Right lobe of liver (tissue), 6 donors: ENCODE results near the gene MAP4K1. TPM values are rescaled to one million over a fixed set of nuclear protein-coding genes. Genes with fewer than 3 reads are reported as not detected.

ENCODE experiments used
- ATAC-seq, 4 donors: fragments of 200-7000 bp; cut with Tn5 transposase; one replicate each; pipeline ENCODE4 v1.9.1; 2020; ENCODE audit warnings: mild to moderate bottlenecking in 4 of 4, moderate library complexity in 4 of 4
- DNase-seq, 3 donors: peaks; one replicate each; pipeline ENCODE4 v3.0.0-alpha.2; 2020
- H3K27ac ChIP-seq, 3 donors: fragments of 200-600 bp; one replicate each; pipeline ENCODE4 v1.8.0; 2022
- H3K27me3 ChIP-seq, 2 donors: fragments of 200-600 bp; one replicate each; pipeline ENCODE4 v1.8.0; 2022
- H3K36me3 ChIP-seq, 4 donors: fragments of 200-600 bp; sonication (generic) in 1 of 4; one replicate each; pipeline versions ENCODE4 v1.5.1 to v1.8.0; 2017 to 2022; ENCODE audit warnings: control low read depth in 1 of 4
- H3K4me1 ChIP-seq, 4 donors: fragments of 200-600 bp; sonication (generic) in 1 of 4; one replicate each; pipeline versions ENCODE4 v1.5.1 to v1.8.0; 2017 to 2022; ENCODE audit warnings: control low read depth in 1 of 4
- H3K4me3 ChIP-seq, 3 donors: fragments of 200-600 bp; one replicate each; pipeline ENCODE4 v1.8.0; 2022
- H3K9me3 ChIP-seq, 4 donors: fragments of 200-600 bp; sonication (generic) in 1 of 4; one replicate each; pipeline versions ENCODE4 v1.5.1 to v1.8.0; 2017 to 2022; ENCODE audit warnings: control low read depth in 1 of 4
- CTCF ChIP-seq, 4 donors: fragments of 200-600 bp in 3 of 4; fragments of 450-650 bp in 1 of 4; IDR thresholded peaks; one replicate each; pipeline versions ENCODE4 v1.5.1 to v1.8.0; 2016 to 2022; ENCODE audit warnings: antibody characterized with exemption in 4 of 4, mild to moderate bottlenecking in 2 of 4
- POLR2A ChIP-seq: fragments of 450-650 bp; IDR thresholded peaks from one replicate; pipeline ENCODE4 v1.6.1; 2017; ENCODE audit warnings: antibody characterized with exemption, mild to moderate bottlenecking
- WGBS: methylation state at CpG from one replicate; pipeline ENCODE4 v1.1.6; 2018; ENCODE audit warnings: low coverage, low lambda C conversion rate; ENCODE audit not compliant: insufficient coverage; ENCODE audit errors: missing lambda C conversion rate; 5-methylcytosine and 5-hydroxymethylcytosine counted together
- intact Hi-C, 2 donors: fragments of 100-400 bp; cut with DNase I; formaldehyde crosslinking; loops; one replicate each; pipeline versions ENCODE4 v1.11.2 to v1.14.1; 2022
- long read RNA-seq: library from polyadenylated mRNA; unstranded; transcript quantifications from one replicate; pipeline ENCODE4 v2.0.0, GENCODE V29; 2019
- total RNA-seq, 6 experiments: library from RNA; depleted of rRNA in 2 of 6; stranded (reverse); fragments of >200 nt in 2 of 6; fragmentation: NEBNext Ultra II Directional in 3 of 6; extraction: Animal tissue kit (Norgen Biotek cat#: 25700) in 3 of 6; gene quantifications; one replicate each; pipeline versions ENCODE4 v1.1.0 to v1.2.4, GENCODE V29; 2016 to 2023
- donor health status: DM: no; HTN: yes; CAD: no.
- donor health status: DM: no; HTN: no; CAD: no.
- donor health status: DM: no; HTN: no; CAD: no.
- donor health status: DM: no; HTN: yes; CAD: no.
- donor health status: DM: no; HTN: yes; CAD: no.

Gene MAP4K1
- 1 to 10 TPM in 5 of 6 experiments, under 1 TPM in 1; 0.93 to 3.1 (median 2.0) TPM for total RNA-seq
- long read RNA-seq, result 0 reads

GRCh38 chr19:38617764-38618589 is at the start of gene MAP4K1:
TSS of gene MAP4K1 (minus strand) at chr19:38617953. CDS start at chr19:38617895, 58 bp downstream.
- WGBS, result 30% methylated on average over 4 of the region's 28 CpGs
- TF ChIP-seq CTCF (IDR thresholded peaks at IDR 0.05) (no peak), POLR2A (no peak)
- Histone ChIP-seq H3K27me3 (no peaks in the 10 kb centered on the region), H3K9me3 (no peaks in the 10 kb centered on the region), H3K4me3 (peak within 1 kb of the TSS; percentile 81 to 100 (median 91)), H3K4me1 (peaks cover 0 to 12% (median 3%) of the 10 kb centered on the region in 4 donors), H3K27ac (peak within 1 kb of the TSS; percentile 50 to 60 (median 54)), H3K36me3 (peaks cover 0 to 25% (median 5%) of the 10 kb centered on the region in 4 donors)
- DNase-seq, result peak in 2 of 3 donors; percentile 54 to 68
- peak; percentile 10 to 17 (median 15) for ATAC-seq
- intact Hi-C loops, result no loop called here

- H3K36me3 ChIP-seq, result no peaks in the 10 kb centered on the region
- TF ChIP-seq POLR2A (no peak), CTCF (IDR thresholded peaks at IDR 0.05) (no peak)
- H3K9me3 ChIP-seq, result no peaks in the 10 kb centered on the region
- peak; percentile 52 to 73 (median 60) for ATAC-seq
- no peak for DNase-seq
- WGBS, result 31% methylated on average over 10 of the region's 10 CpGs
- H3K27ac ChIP-seq, result peak overlapping the region; percentile 75 to 94 (median 79)
- H3K4me3 ChIP-seq, result no peak overlapping the region
- H3K4me1 ChIP-seq, result peaks cover 0 to 93% (median 42%) of the 10 kb centered on the region in 4 donors
- no peaks in the 10 kb centered on the region for H3K27me3 ChIP-seq
- intact Hi-C loops, result no loop called here
Measured at GRCh38 chr19:38666663-38667511, 49.1 kb upstream of the MAP4K1 start.

GRCh38 chr19:38665950-38666662 is 48.4 kb upstream of the MAP4K1 start:
- Histone ChIP-seq H3K36me3 (peaks cover 0 to 4% (median 0%) of the 10 kb centered on the region in 4 donors), H3K9me3 (no peaks in the 10 kb centered on the region), H3K4me3 (no peak overlapping the region), H3K27me3 (no peaks in the 10 kb centered on the region), H3K4me1 (peaks cover 0 to 88% (median 37%) of the 10 kb centered on the region in 4 donors), H3K27ac (peak overlapping the region; percentile 75 to 94 (median 79))
- DNase-seq (peak in 1 of 3 donors; percentile 54), ATAC-seq (peak; percentile 34 to 65 (median 49))
- 30% methylated on average over 12 of the region's 19 CpGs for WGBS
- no peak for TF ChIP-seq CTCF (IDR thresholded peaks at IDR 0.05)
- peak; percentile 17 for TF ChIP-seq POLR2A
- intact Hi-C loops, result no loop called here
